ENCODE data around the gene TSPAN16.

DNA sequence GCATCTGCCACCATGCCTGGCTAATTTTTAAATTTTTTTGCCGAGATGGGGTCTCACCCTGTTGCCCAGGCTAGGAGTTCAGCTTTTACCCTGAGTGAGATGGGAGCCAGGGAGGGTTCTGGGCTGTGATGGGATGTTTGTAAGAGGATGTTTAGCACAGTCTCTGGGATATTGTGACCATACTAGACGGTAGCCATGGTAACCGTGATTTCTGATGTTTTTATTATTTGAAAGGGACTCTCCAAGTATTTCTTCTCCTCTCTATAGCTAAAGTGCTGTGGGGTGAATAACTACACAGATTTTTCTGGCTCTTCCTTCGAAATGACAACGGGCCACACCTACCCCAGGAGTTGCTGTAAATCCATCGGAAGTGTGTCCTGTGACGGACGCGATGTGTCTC is 10.4 kb downstream of the TSPAN16 start:
- TF ChIP-seq, protein P1, sequence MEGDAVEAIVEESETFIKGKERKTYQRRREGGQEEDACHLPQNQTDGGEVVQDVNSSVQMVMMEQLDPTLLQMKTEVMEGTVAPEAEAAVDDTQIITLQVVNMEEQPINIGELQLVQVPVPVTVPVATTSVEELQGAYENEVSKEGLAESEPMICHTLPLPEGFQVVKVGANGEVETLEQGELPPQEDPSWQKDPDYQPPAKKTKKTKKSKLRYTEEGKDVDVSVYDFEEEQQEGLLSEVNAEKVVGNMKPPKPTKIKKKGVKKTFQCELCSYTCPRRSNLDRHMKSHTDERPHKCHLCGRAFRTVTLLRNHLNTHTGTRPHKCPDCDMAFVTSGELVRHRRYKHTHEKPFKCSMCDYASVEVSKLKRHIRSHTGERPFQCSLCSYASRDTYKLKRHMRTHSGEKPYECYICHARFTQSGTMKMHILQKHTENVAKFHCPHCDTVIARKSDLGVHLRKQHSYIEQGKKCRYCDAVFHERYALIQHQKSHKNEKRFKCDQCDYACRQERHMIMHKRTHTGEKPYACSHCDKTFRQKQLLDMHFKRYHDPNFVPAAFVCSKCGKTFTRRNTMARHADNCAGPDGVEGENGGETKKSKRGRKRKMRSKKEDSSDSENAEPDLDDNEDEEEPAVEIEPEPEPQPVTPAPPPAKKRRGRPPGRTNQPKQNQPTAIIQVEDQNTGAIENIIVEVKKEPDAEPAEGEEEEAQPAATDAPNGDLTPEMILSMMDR (conservative IDR thresholded peaks at IDR 0.05; ENCODE audit: low read depth, low read length), result no peak
- TF ChIP-seq EZH2 (IDR thresholded peaks at IDR 0.05; ENCODE audit: borderline replicate concordance, low read depth, low read length, poor library complexity, severe bottlenecking), result no peak
